Psoas muscle (tissue), 8 donors: Measurements from ENCODE around the gene ARHGEF5. TPM values are rescaled to one million over a fixed set of nuclear protein-coding genes. Genes with fewer than 3 reads are reported as not detected.

Experiments used
- ATAC-seq, 4 donors: fragments of 200-7000 bp; cut with Tn5 transposase; one replicate each; pipeline ENCODE4 v1.9.1; 2020; ENCODE audit warnings: moderate library complexity in 3 of 4, mild to moderate bottlenecking in 2 of 4
- DNase-seq, 2 donors: peaks; one replicate each; pipeline ENCODE4 v3.0.0-alpha.2; 2020
- H3K27ac ChIP-seq: fragments of 200-600 bp; one replicate; pipeline ENCODE4 v1.8.0; 2022
- H3K27me3 ChIP-seq, 3 donors: fragments of 200-600 bp in 1 of 3; one replicate each; pipeline versions ENCODE4 v1.6.1 to v1.8.0; 2013 to 2022; ENCODE audit warnings: low read length in 2 of 3, mild to moderate bottlenecking in 2 of 3, moderate library complexity in 1 of 3; ENCODE audit not compliant: insufficient read depth in 3 of 3
- H3K36me3 ChIP-seq, 2 donors: fragments of 200-600 bp in 1 of 2; one replicate each; pipeline versions ENCODE4 v1.6.1 to v1.8.0; 2013 to 2022; ENCODE audit warnings: low read depth in 1 of 2, mild to moderate bottlenecking in 1 of 2, moderate library complexity in 1 of 2; ENCODE audit not compliant: insufficient read depth in 1 of 2
- H3K4me1 ChIP-seq: fragments of 200-600 bp; one replicate; pipeline ENCODE4 v1.8.0; 2022
- H3K4me3 ChIP-seq: fragments of 200-600 bp; one replicate; pipeline ENCODE4 v1.8.0; 2022; ENCODE audit warnings: mild to moderate bottlenecking
- H3K9me3 ChIP-seq: fragments of 200-600 bp; one replicate; pipeline ENCODE4 v1.8.0; 2022
- CTCF ChIP-seq: fragments of 200-600 bp; IDR thresholded peaks from one replicate; pipeline ENCODE4 v1.8.0; 2022; ENCODE audit warnings: antibody characterized with exemption
- WGBS, 3 donors: extraction: QIAGEN DNeasy Blood & Tissue Kit; methylation state at CpG; one replicate each; pipeline versions ENCODE4 v1.1.6 to v1.1.7; 2013; 5-methylcytosine and 5-hydroxymethylcytosine counted together
- intact Hi-C, 2 donors: fragments of 100-400 bp; cut with DNase I; formaldehyde crosslinking; loops; one replicate each; pipeline versions ENCODE4 v1.11.0 to v1.14.2; 2022
- polyA plus RNA-seq, 3 donors: library from polyadenylated mRNA; stranded (reverse); fragments of 200-250 nt; gene quantifications; one replicate each; pipeline ENCODE4 v1.2.3, GENCODE V29; 2013
- total RNA-seq, 4 donors: library from RNA; stranded (reverse); fragmentation: NEBNext Ultra II Directional in 2 of 4; extraction: Animal tissue kit (Norgen Biotek cat#: 25700) in 2 of 4; gene quantifications; one replicate each; pipeline versions ENCODE4 v1.2.1 to v1.2.4, GENCODE V29; 2021 to 2023
- donor health status: healthy with polysubstance abuse.
- donor health status: DM: no; HTN: no; CAD: no; lungs with moderate emphysema.
- donor health status: Bipolar disorder and iron deficiency.
- donor health status: healthy.
- donor health status: DM: yes; HTN: yes; CAD: no.
- donor health status: DM: no; HTN: no; CAD: no.
- donor health status: DM: no; HTN: no; CAD: no.
- donor health status: DM: yes; HTN: yes; CAD: no.

The ARHGEF5 gene
- total and polyA plus RNA-seq, 7 donors = 0.06 to 0.69 (median 0.28) TPM

DNA sequence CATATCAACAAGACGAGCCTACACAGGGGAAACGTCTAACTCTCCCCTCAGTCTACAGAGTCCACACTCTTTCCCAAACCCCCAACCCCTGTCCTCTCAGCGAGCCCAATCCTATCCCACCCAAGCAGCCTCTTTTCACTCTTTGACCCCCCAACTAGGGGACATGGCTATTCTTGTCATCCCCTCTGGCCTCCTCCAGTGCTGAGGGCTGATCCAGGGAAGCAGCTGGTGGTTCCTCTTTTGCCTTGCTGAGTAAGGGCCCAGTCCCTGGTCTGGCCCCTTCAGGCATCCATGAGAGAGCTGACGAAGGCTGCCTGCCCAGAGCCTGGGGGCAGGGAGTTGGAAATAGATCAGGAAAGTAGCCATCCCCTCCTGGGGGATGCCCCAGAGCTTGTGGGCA, 41.9 kb downstream of the ARHGEF5 start:
- Histone ChIP-seq H3K9me3 (no peaks in the 10 kb centered on the region), H3K27ac (no peak overlapping the region), H3K4me3 (no peak overlapping the region), H3K27me3 (no peaks in the 10 kb centered on the region), H3K4me1 (no peaks in the 10 kb centered on the region), H3K36me3 (no peaks in the 10 kb centered on the region)
- DNase-seq = no peak
- no peak for TF ChIP-seq CTCF
- WGBS, 3 donors = 75 to 87% (median 80%) methylated on average over 4 of the region's 4 CpGs
- no peak for ATAC-seq
- intact Hi-C loops = no loop called here

- DNase-seq (no peak), ATAC-seq (no peak)
- TF ChIP-seq CTCF = no peak
- no peaks in the 10 kb centered on the region for H3K9me3 ChIP-seq
- no peaks in the 10 kb centered on the region for H3K36me3 ChIP-seq
- no peak overlapping the region for H3K27ac ChIP-seq
- H3K4me3 ChIP-seq = no peak overlapping the region
- no peaks in the 10 kb centered on the region for H3K27me3 ChIP-seq
- WGBS, 3 donors = 74 to 84% (median 79%) methylated on average over 9 of the region's 9 CpGs
- H3K4me1 ChIP-seq = no peaks in the 10 kb centered on the region
- intact Hi-C loops = no loop called here
Observed at GRCh38 chr7:144398291-144398690, 43.1 kb downstream of the ARHGEF5 start.

- TF ChIP-seq CTCF = no peak
- no peaks in the 10 kb centered on the region for H3K36me3 ChIP-seq
- no peaks in the 10 kb centered on the region for H3K27me3 ChIP-seq
- H3K27ac ChIP-seq = no peak overlapping the region
- intact Hi-C loops = no loop called here
- no peak overlapping the region for H3K4me3 ChIP-seq
- DNase-seq (no peak), ATAC-seq (no peak)
- no peaks in the 10 kb centered on the region for H3K9me3 ChIP-seq
- H3K4me1 ChIP-seq = no peaks in the 10 kb centered on the region
- whole genome bisulfite sequencing, 3 donors = 79 to 84% (median 80%) methylated on average over 4 to 6 of the region's 6 CpGs
Observed at GRCh38 chr7:144398911-144399310, 43.7 kb downstream of the ARHGEF5 start.

GRCh38 chr7:144399946-144400345, 44.7 kb downstream of the ARHGEF5 start:
- Histone ChIP-seq H3K27ac (no peak overlapping the region), H3K27me3 (no peaks in the 10 kb centered on the region), H3K36me3 (no peaks in the 10 kb centered on the region), H3K4me1 (no peaks in the 10 kb centered on the region), H3K4me3 (no peak overlapping the region), H3K9me3 (no peaks in the 10 kb centered on the region)
- intact Hi-C loops = no loop called here
- no peak for DNase-seq
- no peak for ATAC-seq
- TF ChIP-seq CTCF = no peak
- 83 to 84% (median 83%) methylated on average over 11 of the region's 11 CpGs for WGBS, 3 donors

GRCh38 chr7:144401490-144401889, 46.3 kb downstream of the ARHGEF5 start:
- no peaks in the 10 kb centered on the region for H3K27me3 ChIP-seq
- no peak for ATAC-seq
- no peak overlapping the region for H3K27ac ChIP-seq
- no peak for TF ChIP-seq CTCF
- no peak overlapping the region for H3K4me3 ChIP-seq
- no peaks in the 10 kb centered on the region for H3K36me3 ChIP-seq
- WGBS, 3 donors = 57 to 61% (median 61%) methylated on average over 5 of the region's 5 CpGs
- no peaks in the 10 kb centered on the region for H3K9me3 ChIP-seq
- no peaks in the 10 kb centered on the region for H3K4me1 ChIP-seq
- DNase-seq = no peak
- intact Hi-C loops = no loop called here
